ENCODE data around the gene MAMSTR. TPM values are rescaled to one million over a fixed set of nuclear protein-coding genes. Genes with fewer than 3 reads are reported as not detected.

MAMSTR gene
- total RNA-seq, 5 donors from 2014 or later (not counting 1 experiment from before 2014, with no cell fraction given), result 0.56 to 2.4 (median 1.6) TPM

- Histone ChIP-seq H3K27ac (ENCODE audit: low read length) (no peak overlapping the region), H3K4me3 (ENCODE audit: control insufficient read depth in 1 of 2, extremely low read depth in 1 of 2, low read length in 1 of 2) (no peak overlapping the region), H3K4me1 (ENCODE audit: control insufficient read depth in 1 of 2, extremely low read depth in 1 of 2, insufficient read depth in 2 of 2, low read length in 2 of 2) (peaks cover 0 to 10% of the 10 kb centered on the region in 2 experiments), H3K9me3 (no peaks in the 10 kb centered on the region), H3K27me3 (replicated peaks in 1 of 2; ENCODE audit: control insufficient read depth in 2 of 2, extremely low read depth in 1 of 2, insufficient read depth in 2 of 2, low read length in 1 of 2) (no peaks in the 10 kb centered on the region), H3K36me3 (ENCODE audit: control insufficient read depth in 2 of 2, extremely low read depth in 1 of 2, insufficient read depth in 1 of 2, low read length in 1 of 2) (no peaks in the 10 kb centered on the region)
- H3K36me3 Mint-ChIP-seq, result no peaks in the 10 kb centered on the region
- ChIA-PET POLR2A (interaction anchor here in 1 of 2 donors (0.7 kb wide), 1 partner anchor 13 kb away, joined by 3 read pairs; no protein-coding TSS in a partner anchor), CTCF (no interaction called here)
- H3K4me3 Mint-ChIP-seq, result no peak overlapping the region
- H3K27ac Mint-ChIP-seq, result no peak overlapping the region
- 92% methylated on average over 21 of the region's 21 CpGs for WGBS (ENCODE audit: insufficient coverage)
- H3K4me1 Mint-ChIP-seq, result peaks cover 6 to 7% (median 6%) of the 10 kb centered on the region in 3 donors
- H3K9me3 Mint-ChIP-seq, result peaks cover 0 to 4% (median 0%) of the 10 kb centered on the region in 3 donors
- no peak for ATAC-seq (replicated peaks in 1 of 4)
- DNase-seq, result no peak
- H3K27me3 Mint-ChIP-seq, result no peaks in the 10 kb centered on the region
Observed at GRCh38 chr19:48670699-48671445, 48.7 kb downstream of the MAMSTR start.

GRCh38 chr19:48669903-48670668 is 49.4 kb downstream of the MAMSTR start:
- Histone ChIP-seq H3K36me3 (ENCODE audit: control insufficient read depth in 2 of 2, extremely low read depth in 1 of 2, insufficient read depth in 1 of 2, low read length in 1 of 2) (no peaks in the 10 kb centered on the region), H3K27me3 (replicated peaks in 1 of 2; ENCODE audit: control insufficient read depth in 2 of 2, extremely low read depth in 1 of 2, insufficient read depth in 2 of 2, low read length in 1 of 2) (no peaks in the 10 kb centered on the region), H3K27ac (ENCODE audit: low read length) (no peak overlapping the region), H3K4me3 (ENCODE audit: control insufficient read depth in 1 of 2, extremely low read depth in 1 of 2, low read length in 1 of 2) (no peak overlapping the region), H3K4me1 (ENCODE audit: control insufficient read depth in 1 of 2, extremely low read depth in 1 of 2, insufficient read depth in 2 of 2, low read length in 2 of 2) (peaks cover 0 to 2% of the 10 kb centered on the region in 2 experiments), H3K9me3 (no peaks in the 10 kb centered on the region)
- DNase-seq (no peak), ATAC-seq (replicated peaks in 1 of 4) (no peak)
- Mint-ChIP-seq H3K27ac (no peak overlapping the region), H3K4me3 (no peak overlapping the region), H3K27me3 (no peaks in the 10 kb centered on the region), H3K4me1 (peaks cover 0 to 2% (median 1%) of the 10 kb centered on the region in 3 donors), H3K36me3 (no peaks in the 10 kb centered on the region), H3K9me3 (peaks cover 0 to 4% (median 0%) of the 10 kb centered on the region in 3 donors)
- 97% methylated on average over 24 of the region's 26 CpGs for WGBS (ENCODE audit: insufficient coverage)
- CTCF ChIA-PET, result no interaction called here
- POLR2A ChIA-PET, result interaction anchor here in 1 of 2 donors (0.7 kb wide), 1 partner anchor 13 kb away, joined by 3 read pairs; no protein-coding TSS in a partner anchor

GRCh38 chr19:48668761-48669160 is 50.8 kb downstream of the MAMSTR start:
- Mint-ChIP-seq H3K36me3 (no peaks in the 10 kb centered on the region), H3K27ac (no peak overlapping the region), H3K4me3 (no peak overlapping the region), H3K4me1 (no peaks in the 10 kb centered on the region), H3K9me3 (peaks cover 0 to 4% (median 0%) of the 10 kb centered on the region in 3 donors), H3K27me3 (no peaks in the 10 kb centered on the region)
- CTCF ChIA-PET, result no interaction called here
- ATAC-seq (replicated peaks in 1 of 4) (no peak), DNase-seq (no peak)
- no peaks in the 10 kb centered on the region for H3K4me1 ChIP-seq (ENCODE audit: control insufficient read depth in 1 of 2, extremely low read depth in 1 of 2, insufficient read depth in 2 of 2, low read length in 2 of 2)
- no peak overlapping the region for H3K27ac ChIP-seq (ENCODE audit: low read length)
- H3K36me3 ChIP-seq (ENCODE audit: control insufficient read depth in 2 of 2, extremely low read depth in 1 of 2, insufficient read depth in 1 of 2, low read length in 1 of 2), result no peaks in the 10 kb centered on the region
- 82% methylated on average over 1 of the region's 2 CpGs for WGBS (ENCODE audit: insufficient coverage)
- POLR2A ChIA-PET, result no interaction called here
- no peaks in the 10 kb centered on the region for H3K9me3 ChIP-seq
- H3K4me3 ChIP-seq (ENCODE audit: control insufficient read depth in 1 of 2, extremely low read depth in 1 of 2, low read length in 1 of 2), result no peak overlapping the region
- no peaks in the 10 kb centered on the region for H3K27me3 ChIP-seq (replicated peaks in 1 of 2; ENCODE audit: control insufficient read depth in 2 of 2, extremely low read depth in 1 of 2, insufficient read depth in 2 of 2, low read length in 1 of 2)

GRCh38 chr19:48668332-48668731 is 51.2 kb downstream of the MAMSTR start:
- Mint-ChIP-seq H3K27me3 (no peaks in the 10 kb centered on the region), H3K4me3 (no peak overlapping the region), H3K9me3 (peaks cover 0 to 4% (median 0%) of the 10 kb centered on the region in 3 donors), H3K27ac (no peak overlapping the region), H3K36me3 (no peaks in the 10 kb centered on the region), H3K4me1 (no peaks in the 10 kb centered on the region)
- H3K4me1 ChIP-seq (ENCODE audit: control insufficient read depth in 1 of 2, extremely low read depth in 1 of 2, insufficient read depth in 2 of 2, low read length in 2 of 2), result no peaks in the 10 kb centered on the region
- WGBS (ENCODE audit: insufficient coverage), result 85% methylated on average over 3 of the region's 3 CpGs
- no peaks in the 10 kb centered on the region for H3K36me3 ChIP-seq (ENCODE audit: control insufficient read depth in 2 of 2, extremely low read depth in 1 of 2, insufficient read depth in 1 of 2, low read length in 1 of 2)
- POLR2A ChIA-PET, result no interaction called here
- ATAC-seq (replicated peaks in 1 of 4) (no peak), DNase-seq (no peak)
- no peak overlapping the region for H3K4me3 ChIP-seq (ENCODE audit: control insufficient read depth in 1 of 2, extremely low read depth in 1 of 2, low read length in 1 of 2)
- no peaks in the 10 kb centered on the region for H3K27me3 ChIP-seq (replicated peaks in 1 of 2; ENCODE audit: control insufficient read depth in 2 of 2, extremely low read depth in 1 of 2, insufficient read depth in 2 of 2, low read length in 1 of 2)
- H3K9me3 ChIP-seq, result no peaks in the 10 kb centered on the region
- CTCF ChIA-PET, result no interaction called here
- H3K27ac ChIP-seq (ENCODE audit: low read length), result no peak overlapping the region

- ChIA-PET POLR2A (no interaction called here), CTCF (interaction anchor here in 1 of 2 donors (0.7 kb wide), 1 partner anchor 34 kb away, joined by 3 read pairs; no protein-coding TSS in a partner anchor)
- Histone ChIP-seq H3K9me3 (no peaks in the 10 kb centered on the region), H3K27me3 (replicated peaks in 1 of 2; ENCODE audit: control insufficient read depth in 2 of 2, extremely low read depth in 1 of 2, insufficient read depth in 2 of 2, low read length in 1 of 2) (no peaks in the 10 kb centered on the region), H3K4me1 (ENCODE audit: control insufficient read depth in 1 of 2, extremely low read depth in 1 of 2, insufficient read depth in 2 of 2, low read length in 2 of 2) (peaks cover 2 to 7% of the 10 kb centered on the region in 2 experiments), H3K36me3 (ENCODE audit: control insufficient read depth in 2 of 2, extremely low read depth in 1 of 2, insufficient read depth in 1 of 2, low read length in 1 of 2) (no peaks in the 10 kb centered on the region), H3K4me3 (ENCODE audit: control insufficient read depth in 1 of 2, extremely low read depth in 1 of 2, low read length in 1 of 2) (no peak overlapping the region), H3K27ac (ENCODE audit: low read length) (no peak overlapping the region)
- H3K9me3 Mint-ChIP-seq, result peaks cover 0 to 4% (median 0%) of the 10 kb centered on the region in 3 donors
- no peaks in the 10 kb centered on the region for H3K36me3 Mint-ChIP-seq
- no peak overlapping the region for H3K4me3 Mint-ChIP-seq
- H3K27me3 Mint-ChIP-seq, result no peaks in the 10 kb centered on the region
- no peak overlapping the region for H3K27ac Mint-ChIP-seq
- 80% methylated on average over 2 of the region's 6 CpGs for WGBS (ENCODE audit: insufficient coverage)
- DNase-seq (no peak), ATAC-seq (replicated peaks in 1 of 4) (no peak)
- H3K4me1 Mint-ChIP-seq, result peaks cover 6 to 9% (median 8%) of the 10 kb centered on the region in 3 donors
Observed at GRCh38 chr19:48665786-48666185, 53.7 kb downstream of the MAMSTR start.

GRCh38 chr19:48664476-48664875 is 55.0 kb downstream of the MAMSTR start:
- Histone ChIP-seq H3K27ac (ENCODE audit: low read length) (no peak overlapping the region), H3K4me3 (ENCODE audit: control insufficient read depth in 1 of 2, extremely low read depth in 1 of 2, low read length in 1 of 2) (no peak overlapping the region), H3K9me3 (no peaks in the 10 kb centered on the region), H3K27me3 (replicated peaks in 1 of 2; ENCODE audit: control insufficient read depth in 2 of 2, extremely low read depth in 1 of 2, insufficient read depth in 2 of 2, low read length in 1 of 2) (no peaks in the 10 kb centered on the region), H3K4me1 (ENCODE audit: control insufficient read depth in 1 of 2, extremely low read depth in 1 of 2, insufficient read depth in 2 of 2, low read length in 2 of 2) (peaks cover 4 to 16% of the 10 kb centered on the region in 2 experiments), H3K36me3 (ENCODE audit: control insufficient read depth in 2 of 2, extremely low read depth in 1 of 2, insufficient read depth in 1 of 2, low read length in 1 of 2) (no peaks in the 10 kb centered on the region)
- 95% methylated on average over 14 of the region's 14 CpGs for WGBS (ENCODE audit: insufficient coverage)
- peaks cover 9 to 11% (median 10%) of the 10 kb centered on the region in 3 donors for H3K4me1 Mint-ChIP-seq
- no peaks in the 10 kb centered on the region for H3K27me3 Mint-ChIP-seq
- POLR2A ChIA-PET, result interaction anchor here in 1 of 2 donors (0.7 kb wide), 2 partner anchors 59 to 313 kb away, joined by 3 read pairs; no protein-coding TSS in a partner anchor
- ATAC-seq (replicated peaks in 1 of 4), result no peak
- H3K4me3 Mint-ChIP-seq, result no peak overlapping the region
- CTCF ChIA-PET, result no interaction called here
- DNase-seq, result no peak
- peaks cover 0 to 4% (median 0%) of the 10 kb centered on the region in 3 donors for H3K9me3 Mint-ChIP-seq
- H3K36me3 Mint-ChIP-seq, result no peaks in the 10 kb centered on the region
- no peak overlapping the region for H3K27ac Mint-ChIP-seq
